T-helper 2 cell treated with Interferon-gamma antibody and Interleukin-4, amounts not matched to agents 5 μg/mL and 100 μg/mL, for 36 hours (primary cell): Measurements from ENCODE around the gene LYL1.

Source experiments
- DNase-seq: peaks from one replicate; pipeline ENCODE4 v3.0.0; 2021; ENCODE audit warnings: low spot score
- H3K27ac Mint-ChIP-seq: one replicate; pipeline ENCODE4 v1.8.0; 2021; ENCODE audit warnings: mild to moderate bottlenecking, mixed read lengths
- H3K27me3 Mint-ChIP-seq: one replicate; pipeline ENCODE4 v1.8.0; 2021; ENCODE audit warnings: low read depth, mixed read lengths
- H3K36me3 Mint-ChIP-seq: one replicate; pipeline ENCODE4 v1.8.0; 2021; ENCODE audit warnings: low read depth, mixed read lengths
- H3K4me1 Mint-ChIP-seq: one replicate; pipeline ENCODE4 v1.8.0; 2021; ENCODE audit warnings: low read depth, mixed read lengths
- H3K4me3 Mint-ChIP-seq: one replicate; pipeline ENCODE4 v1.8.0; 2022; ENCODE audit warnings: mild to moderate bottlenecking, moderate library complexity, mixed read lengths
- H3K9me3 Mint-ChIP-seq: one replicate; pipeline ENCODE4 v1.8.0; 2021; ENCODE audit warnings: mixed read lengths

Gene LYL1

DNA sequence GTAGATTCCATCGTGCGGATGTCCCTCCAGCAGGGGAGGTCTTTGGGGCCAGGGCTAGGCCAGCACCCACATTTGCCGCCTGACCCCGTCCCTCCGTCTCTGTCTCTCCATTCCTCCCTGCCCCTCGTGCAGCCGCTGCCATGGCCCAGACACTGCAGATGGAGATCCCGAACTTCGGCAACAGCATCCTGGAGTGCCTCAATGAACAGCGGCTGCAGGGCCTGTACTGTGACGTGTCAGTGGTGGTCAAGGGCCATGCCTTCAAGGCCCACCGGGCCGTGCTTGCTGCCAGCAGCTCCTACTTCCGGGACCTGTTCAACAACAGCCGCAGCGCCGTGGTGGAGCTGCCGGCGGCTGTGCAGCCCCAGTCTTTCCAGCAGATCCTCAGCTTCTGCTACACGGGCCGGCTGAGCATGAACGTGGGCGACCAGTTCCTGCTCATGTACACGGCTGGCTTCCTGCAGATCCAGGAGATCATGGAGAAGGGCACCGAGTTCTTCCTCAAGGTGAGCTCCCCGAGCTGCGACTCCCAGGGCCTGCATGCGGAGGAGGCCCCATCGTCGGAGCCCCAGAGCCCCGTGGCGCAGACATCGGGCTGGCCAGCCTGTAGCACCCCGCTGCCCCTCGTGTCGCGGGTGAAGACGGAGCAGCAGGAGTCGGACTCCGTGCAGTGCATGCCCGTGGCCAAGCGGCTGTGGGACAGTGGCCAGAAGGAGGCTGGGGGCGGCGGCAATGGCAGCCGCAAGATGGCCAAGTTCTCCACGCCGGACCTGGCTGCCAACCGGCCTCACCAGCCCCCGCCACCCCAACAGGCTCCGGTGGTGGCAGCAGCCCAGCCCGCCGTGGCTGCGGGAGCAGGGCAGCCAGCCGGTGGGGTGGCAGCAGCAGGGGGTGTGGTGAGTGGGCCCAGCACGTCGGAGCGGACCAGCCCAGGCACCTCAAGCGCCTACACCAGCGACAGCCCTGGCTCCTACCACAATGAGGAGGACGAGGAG is 32.7 kb upstream of the LYL1 start:
- H3K27ac Mint-ChIP-seq = no peak overlapping the region
- DNase-seq = no peak
- no peaks in the 10 kb centered on the region for H3K9me3 Mint-ChIP-seq
- H3K36me3 Mint-ChIP-seq = peaks cover 22% of the 10 kb centered on the region
- H3K4me1 Mint-ChIP-seq = peaks cover 24% of the 10 kb centered on the region
- no peaks in the 10 kb centered on the region for H3K27me3 Mint-ChIP-seq
- no peak overlapping the region for H3K4me3 Mint-ChIP-seq

DNA sequence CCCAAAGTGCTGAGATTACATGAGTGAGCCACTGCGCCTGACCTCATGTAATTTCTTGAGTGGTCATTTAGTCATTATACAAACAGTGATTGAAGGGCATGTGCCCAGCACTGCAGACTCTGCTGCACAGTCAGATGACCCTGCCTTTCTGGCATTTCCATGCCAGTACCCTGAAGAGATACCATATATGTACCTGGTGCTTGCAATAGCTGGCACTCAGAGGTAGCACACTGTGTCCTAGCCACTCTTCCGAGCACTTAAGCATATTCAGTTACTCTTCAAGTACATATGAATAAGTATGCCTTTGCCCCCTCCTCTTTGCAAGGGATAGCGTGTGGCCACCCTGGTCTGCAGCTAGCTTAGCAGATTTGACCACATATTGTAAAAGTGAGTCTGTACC is 32.0 kb upstream of the LYL1 start:
- DNase-seq = no peak
- Mint-ChIP-seq H3K4me3 (no peak overlapping the region), H3K36me3 (peaks cover 22% of the 10 kb centered on the region), H3K27ac (no peak overlapping the region), H3K27me3 (no peaks in the 10 kb centered on the region), H3K4me1 (peaks cover 24% of the 10 kb centered on the region), H3K9me3 (no peaks in the 10 kb centered on the region)

DNA sequence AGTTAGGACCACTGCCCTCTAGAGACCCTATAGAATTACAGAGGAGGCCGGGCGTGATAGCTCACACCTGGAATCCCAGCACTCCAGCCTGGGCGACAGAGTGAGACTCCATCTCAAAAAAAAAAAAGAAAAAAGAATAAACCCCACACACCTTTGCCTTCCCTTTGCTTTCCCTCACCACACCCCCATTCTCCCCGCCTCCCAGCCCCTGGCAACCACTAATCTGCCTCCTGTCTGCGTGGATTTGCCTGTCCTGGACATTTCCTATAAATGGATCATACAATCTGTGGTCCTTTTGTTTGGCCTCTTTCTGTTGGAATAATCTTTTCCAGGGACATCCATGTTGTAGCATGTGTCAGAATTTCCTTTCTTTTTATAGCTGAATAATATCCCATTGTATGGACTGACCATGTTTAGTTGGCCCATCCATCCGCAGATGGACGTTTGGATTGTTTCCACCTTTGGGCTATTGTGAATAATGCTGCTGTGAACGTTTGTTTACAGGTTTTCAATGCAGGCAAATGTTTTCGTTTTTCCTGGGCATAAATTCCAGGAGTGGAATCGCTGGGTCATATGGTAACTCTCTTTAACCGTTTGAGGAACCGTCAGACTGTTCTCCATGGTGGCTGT is 30.7 kb upstream of the LYL1 start:
- Mint-ChIP-seq H3K36me3 (peaks cover 22% of the 10 kb centered on the region), H3K4me1 (peaks cover 24% of the 10 kb centered on the region), H3K27ac (peak overlapping the region; percentile 56), H3K27me3 (no peaks in the 10 kb centered on the region), H3K4me3 (peak overlapping the region; percentile 78), H3K9me3 (no peaks in the 10 kb centered on the region)
- no peak for DNase-seq

DNA sequence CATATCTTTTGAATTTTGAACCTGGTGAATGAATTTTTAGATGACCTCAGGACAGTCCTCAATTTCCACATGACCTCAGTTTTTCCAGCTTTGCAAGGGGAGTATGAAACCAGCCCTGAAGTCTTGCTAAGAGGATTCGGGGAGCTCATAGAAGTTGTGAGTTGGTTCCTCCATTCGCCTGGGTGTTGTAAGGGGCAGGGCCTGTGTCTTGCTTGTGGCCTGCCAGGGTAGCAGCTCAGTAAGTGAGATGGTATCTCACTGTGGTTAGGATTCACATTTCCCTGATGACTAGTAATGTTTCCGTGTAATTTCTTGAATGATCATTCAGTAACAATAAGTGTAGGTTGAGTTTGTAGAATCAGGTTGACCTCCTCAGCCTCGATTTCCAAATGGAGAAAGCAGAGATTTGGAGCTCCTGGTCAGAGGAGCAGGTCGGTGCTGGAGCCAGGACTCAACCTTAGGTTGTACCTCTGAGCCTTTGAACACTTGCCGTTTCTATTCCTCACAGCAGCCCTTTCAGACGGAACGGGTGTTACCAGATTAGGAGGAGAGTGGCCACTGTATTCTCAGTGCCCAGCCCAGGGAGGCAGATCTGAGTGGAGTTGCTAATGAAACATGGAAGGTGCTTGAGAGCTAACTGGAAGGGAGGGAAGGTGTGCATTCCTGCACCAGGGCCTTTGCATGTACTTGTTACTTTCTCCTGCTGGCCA is 30.0 kb upstream of the LYL1 start:
- Mint-ChIP-seq H3K36me3 (peaks cover 17% of the 10 kb centered on the region), H3K27ac (peak overlapping the region; percentile 90), H3K9me3 (no peaks in the 10 kb centered on the region), H3K4me3 (peak overlapping the region; percentile 78), H3K4me1 (peaks cover 29% of the 10 kb centered on the region), H3K27me3 (no peaks in the 10 kb centered on the region)
- DNase-seq = peak; percentile 86

DNA sequence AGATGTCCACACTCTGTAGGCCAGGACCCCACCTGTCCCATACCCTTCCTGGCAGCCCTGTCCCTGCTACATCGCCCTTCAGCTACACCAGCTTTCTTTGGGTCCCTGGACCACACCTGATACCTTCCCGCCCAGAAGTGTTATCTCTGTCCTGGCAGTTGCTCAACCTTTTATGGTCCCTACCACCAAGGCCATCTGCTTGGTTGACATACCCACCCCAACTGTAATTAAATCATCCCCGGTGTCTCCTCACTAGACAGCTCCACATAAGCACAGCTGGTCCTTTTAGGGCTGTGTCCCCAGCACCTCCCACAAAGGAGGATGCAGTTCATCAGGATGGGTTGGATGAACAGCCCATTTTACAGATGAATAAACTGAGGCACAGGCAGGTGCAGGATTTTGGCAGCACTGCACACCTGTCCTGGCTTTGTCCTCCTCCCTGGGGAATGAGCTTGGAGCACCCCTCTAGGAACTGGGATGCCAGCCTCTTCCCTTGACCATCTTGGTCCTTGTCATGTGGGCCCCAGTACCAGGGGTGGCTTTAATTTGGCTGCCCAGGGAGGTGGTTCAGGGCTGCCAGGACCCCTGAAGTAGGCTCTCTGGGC is 28.3 kb upstream of the LYL1 start:
- no peak for DNase-seq
- Mint-ChIP-seq H3K27ac (peak overlapping the region; percentile 5), H3K27me3 (no peaks in the 10 kb centered on the region), H3K4me1 (peaks cover 29% of the 10 kb centered on the region), H3K9me3 (no peaks in the 10 kb centered on the region), H3K4me3 (peak overlapping the region; percentile 28), H3K36me3 (peaks cover 11% of the 10 kb centered on the region)

DNA sequence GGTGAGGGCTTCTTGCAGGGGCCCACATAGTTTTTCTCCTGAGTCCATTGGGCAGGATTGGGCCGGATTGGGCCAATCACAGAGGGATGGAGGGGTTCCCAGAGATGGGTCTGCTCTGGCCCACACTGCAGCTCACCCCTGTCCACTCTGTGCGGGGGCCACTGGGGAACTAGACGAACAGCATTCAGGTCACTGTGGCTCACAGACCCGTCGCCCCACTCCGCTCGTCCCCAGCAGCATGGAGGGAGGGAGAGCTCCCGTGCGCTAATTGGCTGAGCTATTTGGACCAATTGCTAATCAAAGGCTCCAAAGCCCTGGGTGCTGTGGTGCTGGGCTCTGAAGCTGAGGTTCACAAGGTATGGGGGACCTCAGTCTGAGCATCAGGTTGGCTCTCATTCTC is 26.7 kb upstream of the LYL1 start:
- peaks cover 8% of the 10 kb centered on the region for H3K36me3 Mint-ChIP-seq

DNA sequence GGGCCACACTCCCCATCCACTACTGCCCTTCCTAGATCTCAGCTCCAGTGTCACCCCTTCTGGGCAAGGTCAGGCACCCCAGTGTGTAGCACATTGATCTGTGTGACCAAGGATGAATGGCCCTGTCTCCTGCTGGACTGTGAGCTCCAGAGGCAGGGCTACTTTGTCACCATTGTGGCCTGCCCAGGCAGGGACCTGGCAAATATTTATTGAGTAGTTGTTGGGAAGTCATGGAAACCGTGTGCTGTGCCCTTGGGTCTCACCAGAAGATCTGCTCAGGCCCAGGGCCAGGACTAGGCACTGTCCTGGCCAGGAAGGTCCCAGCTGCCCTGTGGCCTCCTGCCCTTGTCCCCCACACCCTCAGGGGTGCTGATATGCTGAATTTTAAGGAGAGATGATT is 25.9 kb upstream of the LYL1 start:
- Mint-ChIP-seq H3K9me3 (no peaks in the 10 kb centered on the region), H3K4me3 (no peak overlapping the region), H3K36me3 (peaks cover 8% of the 10 kb centered on the region), H3K4me1 (peaks cover 26% of the 10 kb centered on the region), H3K27ac (no peak overlapping the region), H3K27me3 (no peaks in the 10 kb centered on the region)
- no peak for DNase-seq

More for the DNA sequence above, 26.7 kb upstream of the LYL1 start:
- Mint-ChIP-seq H3K27ac (no peak overlapping the region), H3K4me1 (peaks cover 29% of the 10 kb centered on the region), H3K27me3 (no peaks in the 10 kb centered on the region), H3K9me3 (no peaks in the 10 kb centered on the region), H3K4me3 (no peak overlapping the region)
- no peak for DNase-seq

DNA sequence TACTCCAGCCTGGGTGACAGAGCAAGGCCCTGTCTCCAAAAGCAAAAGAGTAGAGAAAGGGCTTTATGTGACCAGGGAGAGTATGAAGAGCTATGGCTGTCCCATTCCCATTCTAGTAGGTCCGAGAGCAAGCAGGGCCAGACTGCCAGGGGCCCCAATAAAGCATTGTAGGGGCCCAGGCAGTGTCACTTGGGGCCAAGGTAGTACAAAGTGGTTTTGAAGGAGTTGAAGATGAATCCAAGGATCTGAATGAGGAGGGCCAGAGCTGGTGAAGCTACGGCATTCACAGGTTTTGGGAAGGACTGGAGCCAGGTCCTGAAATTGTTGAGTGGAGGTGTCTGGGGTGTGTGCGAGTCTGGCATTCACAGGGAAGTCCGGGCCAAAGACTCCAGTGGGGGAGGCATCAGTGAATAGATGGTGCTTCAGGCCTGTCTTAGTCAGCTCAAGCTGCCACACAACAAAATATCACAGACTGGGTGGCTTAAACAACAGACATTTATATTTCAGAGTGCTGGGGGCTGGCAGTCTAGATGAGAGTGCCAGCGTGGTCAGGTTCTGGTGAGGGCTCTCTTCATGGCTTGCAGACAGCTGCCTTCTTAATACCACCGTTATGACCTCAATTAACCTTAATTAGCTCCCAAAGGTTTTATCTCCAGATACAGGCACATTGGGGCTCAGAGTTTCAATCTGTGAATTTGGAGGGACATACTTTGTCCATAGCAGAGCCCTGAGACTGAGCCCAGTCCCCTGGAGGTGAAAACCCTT is 25.3 kb upstream of the LYL1 start:
- Mint-ChIP-seq H3K4me3 (no peak overlapping the region), H3K9me3 (no peaks in the 10 kb centered on the region), H3K27ac (peak overlapping the region; percentile 38), H3K36me3 (peaks cover 8% of the 10 kb centered on the region), H3K4me1 (peaks cover 20% of the 10 kb centered on the region), H3K27me3 (no peaks in the 10 kb centered on the region)
- no peak for DNase-seq

DNA sequence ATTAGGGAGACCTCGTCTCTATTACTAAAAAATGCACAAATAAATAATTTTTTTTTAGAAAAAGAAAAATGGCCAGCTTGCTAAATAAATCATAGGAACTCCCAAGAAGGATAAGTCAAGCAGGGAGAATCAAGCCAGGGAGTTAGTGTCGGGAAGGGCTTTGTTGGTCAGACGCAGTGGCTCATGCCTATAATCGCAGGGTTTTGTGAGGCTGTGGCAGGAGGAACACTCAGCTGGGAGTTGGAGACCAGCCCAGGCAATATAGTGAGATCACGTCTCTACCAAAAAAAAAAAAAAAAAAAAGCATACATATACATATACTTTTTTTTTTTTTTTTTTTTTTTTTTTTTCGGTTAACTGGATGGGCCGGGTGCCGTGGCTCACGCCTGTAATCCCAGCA is 24.4 kb upstream of the LYL1 start:
- Mint-ChIP-seq H3K9me3 (no peaks in the 10 kb centered on the region), H3K27ac (no peak overlapping the region), H3K27me3 (no peaks in the 10 kb centered on the region), H3K4me3 (no peak overlapping the region), H3K4me1 (peaks cover 19% of the 10 kb centered on the region), H3K36me3 (peaks cover 5% of the 10 kb centered on the region)
- no peak for DNase-seq

DNA sequence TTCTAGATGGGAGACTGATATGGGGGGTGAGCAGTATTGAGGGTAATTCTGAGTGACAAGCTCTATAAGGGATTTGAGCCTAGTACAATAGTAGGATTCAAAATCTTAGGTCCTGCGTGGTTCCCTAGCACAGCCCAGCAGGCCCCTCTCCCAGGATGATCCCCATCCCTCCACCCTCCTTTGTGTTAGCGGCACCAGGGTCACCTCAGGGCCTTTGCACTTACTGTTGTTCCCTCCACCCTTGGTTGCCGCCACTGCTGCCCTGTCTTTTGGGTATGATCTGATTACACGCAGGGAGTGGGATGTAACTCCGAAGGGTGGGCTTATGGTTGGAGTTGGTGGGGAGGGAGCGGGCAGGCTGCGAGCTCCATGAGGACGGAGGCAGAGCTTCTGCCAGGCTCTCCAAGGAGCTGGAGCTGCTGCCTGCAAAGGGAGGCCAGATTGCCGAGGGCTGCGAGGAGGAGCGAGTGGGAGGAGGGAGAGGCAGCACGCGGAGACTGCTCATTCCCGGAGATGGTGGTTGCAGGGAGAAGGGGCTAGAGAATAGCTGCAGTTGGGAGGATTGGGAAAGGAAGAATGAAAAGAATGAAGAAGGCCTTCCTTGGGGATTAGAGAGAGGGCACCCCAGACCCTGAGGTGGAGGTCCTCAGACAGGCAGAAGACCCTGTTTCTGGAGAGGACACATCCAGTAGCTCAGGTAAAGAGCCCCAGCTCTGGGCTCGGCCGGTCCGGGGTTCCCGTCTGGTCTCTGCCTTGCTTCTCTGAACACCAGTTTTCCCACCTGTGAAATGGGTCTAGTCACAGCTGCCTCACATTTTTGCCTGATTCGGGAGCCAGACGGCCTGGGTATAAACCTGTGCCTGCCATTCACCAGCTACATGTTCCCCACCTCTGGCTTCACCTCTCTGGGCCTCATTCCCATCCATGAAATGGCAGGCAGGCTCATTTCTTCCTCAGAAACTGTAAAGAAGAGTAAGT is 20.6 kb upstream of the LYL1 start:
- H3K4me1 Mint-ChIP-seq = peaks cover 26% of the 10 kb centered on the region
- no peaks in the 10 kb centered on the region for H3K9me3 Mint-ChIP-seq
- no peak for DNase-seq
- H3K4me3 Mint-ChIP-seq = no peak overlapping the region
- H3K36me3 Mint-ChIP-seq = peaks cover 9% of the 10 kb centered on the region
- H3K27ac Mint-ChIP-seq = no peak overlapping the region
- no peaks in the 10 kb centered on the region for H3K27me3 Mint-ChIP-seq

DNA sequence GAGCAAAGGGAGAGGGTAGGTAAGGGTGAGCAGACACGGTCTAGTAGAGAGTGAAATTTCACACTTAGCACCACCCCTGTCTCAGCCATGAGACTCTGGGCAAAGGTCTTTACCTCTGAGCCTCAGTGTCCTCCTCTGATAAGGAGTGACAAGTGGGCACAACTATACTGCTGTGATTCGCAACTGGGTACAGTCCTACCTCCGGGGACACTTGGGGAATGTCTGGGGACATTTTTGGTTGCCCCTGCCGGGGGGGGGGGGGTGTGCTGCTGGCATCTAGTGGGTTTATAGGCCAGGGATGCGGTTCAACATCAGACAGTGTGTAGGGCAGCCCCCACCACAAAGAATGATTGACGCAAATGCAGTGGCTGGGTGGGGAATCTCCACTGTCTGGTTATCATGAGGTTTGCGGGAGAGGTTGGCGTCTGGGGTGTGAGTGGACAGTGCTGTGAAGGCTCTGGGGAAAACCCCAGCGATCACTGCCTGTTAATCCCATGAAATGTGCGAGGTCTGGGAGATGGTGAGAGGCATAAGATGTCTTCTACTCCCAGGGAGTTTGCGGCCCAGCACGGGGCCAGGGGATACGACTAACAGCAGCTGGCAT is 19.7 kb upstream of the LYL1 start:
- Mint-ChIP-seq H3K27me3 (no peaks in the 10 kb centered on the region), H3K36me3 (peaks cover 11% of the 10 kb centered on the region), H3K4me1 (peaks cover 24% of the 10 kb centered on the region)

More for the DNA sequence above, 19.7 kb upstream of the LYL1 start:
- H3K27ac Mint-ChIP-seq = no peak overlapping the region
- H3K4me3 Mint-ChIP-seq = no peak overlapping the region
- H3K9me3 Mint-ChIP-seq = no peaks in the 10 kb centered on the region
- DNase-seq = no peak
